HUDEP-2 (cell line): Measurements from ENCODE around the gene TCEA2.
A peak's percentile ranks its signal among the peaks of the same experiment; 100 is the strongest.

ENCODE experiments used
- DNase-seq, 76 experiments: peaks; one replicate each; lab custom pipeline; 2025; ENCODE audit not compliant: unreplicated experiment in 76 of 76; lab: John Stamatoyannopoulos, UW

Gene TCEA2

DNA sequence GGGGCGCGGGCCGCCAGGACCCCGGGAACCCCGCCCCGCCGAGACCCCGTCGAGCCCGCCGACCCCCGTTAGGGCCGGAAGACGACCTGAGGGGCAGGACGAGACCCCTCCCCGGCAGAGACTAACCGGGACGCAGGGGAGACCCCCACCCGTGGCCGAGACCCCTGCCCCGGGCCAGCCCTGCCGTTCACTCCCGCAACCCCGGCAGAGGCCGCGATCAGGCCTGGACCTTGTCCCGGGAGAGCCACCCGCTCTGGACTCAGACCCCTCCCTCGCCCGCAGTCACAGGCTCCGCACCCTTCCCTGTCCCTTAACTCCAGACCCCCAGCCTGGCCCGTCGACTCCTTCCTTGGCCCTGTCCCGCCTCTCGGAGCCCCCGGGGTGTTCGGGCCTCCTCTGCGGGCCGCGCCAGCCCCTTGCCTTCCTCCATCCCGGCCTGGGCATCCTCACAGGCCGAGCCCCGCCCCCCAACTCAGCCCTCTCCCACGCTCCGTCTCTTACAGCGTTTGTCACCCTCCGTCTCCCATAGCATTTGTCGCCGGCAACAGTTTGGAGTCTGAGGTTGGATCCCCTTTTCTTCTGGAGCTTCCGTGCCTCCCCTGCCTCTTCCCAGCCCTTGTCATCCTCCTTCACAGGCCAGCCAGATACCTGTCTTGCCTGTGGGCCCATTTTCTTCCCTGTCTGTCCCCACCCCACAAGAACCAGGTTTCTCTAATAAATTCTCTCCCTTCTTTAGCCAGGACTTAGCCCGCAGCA lies 569 bp downstream of the TCEA2 start:
- no peak for DNase-seq

DNA sequence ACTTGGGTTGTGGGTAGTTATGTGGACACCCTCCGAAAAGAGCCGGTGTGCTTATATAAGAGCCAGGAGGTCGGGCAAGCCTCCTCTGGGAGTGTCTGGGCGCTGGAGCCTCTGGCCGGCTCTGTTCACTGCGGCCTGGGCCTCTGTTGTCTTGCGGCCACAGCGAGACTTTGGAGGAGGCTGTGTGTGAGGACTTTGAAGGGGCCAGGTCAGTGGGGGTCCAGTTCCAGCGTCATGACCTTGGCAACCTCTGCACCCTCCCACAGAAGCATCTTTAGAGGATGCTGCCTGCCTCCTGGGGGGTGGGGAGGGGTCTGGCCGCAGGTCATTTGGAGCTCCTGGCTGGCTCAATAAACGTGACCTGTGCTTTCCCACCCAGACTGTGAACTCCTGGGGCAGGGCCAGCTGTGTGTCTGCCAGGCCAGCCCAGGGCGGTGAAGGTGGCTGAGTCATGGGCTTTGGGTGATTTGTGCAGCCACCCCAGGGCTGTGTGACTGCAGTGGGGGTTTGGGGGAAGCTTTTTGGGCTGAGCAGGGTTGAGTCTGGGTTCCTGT lies 1.2 kb downstream of the TCEA2 start:
- peak in 60 of 76 experiments; percentile 8 to 72 (median 45) for DNase-seq

DNA sequence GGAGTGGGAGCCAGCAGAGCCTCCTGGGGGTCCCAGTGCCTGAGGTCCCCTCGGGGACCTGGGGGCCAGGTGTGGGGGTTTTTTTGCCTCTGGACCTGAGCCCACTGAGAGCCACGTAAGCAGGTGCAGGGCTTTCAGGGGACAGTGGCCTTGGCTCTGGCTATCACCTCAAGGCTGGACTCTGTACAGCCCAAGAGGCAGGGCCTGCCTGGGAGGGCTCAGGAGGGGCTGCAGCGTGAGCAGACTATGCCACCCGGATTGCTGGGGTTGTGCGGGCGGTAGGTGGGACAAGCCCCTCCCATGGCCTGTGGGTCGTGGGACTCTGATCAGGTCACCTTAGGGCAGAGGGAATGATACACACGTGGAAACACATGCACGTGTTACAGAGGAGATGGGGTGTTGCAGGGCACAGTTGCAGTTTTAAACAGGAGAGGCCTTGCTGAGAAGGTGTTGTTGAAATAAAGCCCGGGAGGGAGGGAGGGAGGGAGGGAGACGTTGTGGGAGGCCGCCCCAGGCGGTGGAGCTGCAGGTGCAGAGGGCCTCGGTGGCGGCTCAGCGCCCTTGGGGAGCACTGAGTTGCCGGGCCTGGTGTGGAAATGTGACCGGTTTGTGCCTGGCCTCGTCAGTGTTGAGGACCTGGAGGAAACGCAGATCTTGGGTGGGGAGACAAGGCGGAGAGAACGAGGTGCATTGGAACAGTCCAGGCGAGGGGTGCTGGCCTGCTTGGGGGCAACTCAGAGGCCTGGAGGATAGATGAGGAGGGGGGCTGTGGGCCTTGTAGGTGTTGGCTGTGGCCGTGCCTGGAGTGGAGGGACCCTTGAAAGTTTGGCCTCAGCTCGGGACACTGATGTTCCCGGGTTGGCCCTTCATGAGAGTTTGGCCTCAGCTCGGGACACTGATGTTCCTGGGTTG lies 2.3 kb downstream of the TCEA2 start:
- DNase-seq: no peak

DNA sequence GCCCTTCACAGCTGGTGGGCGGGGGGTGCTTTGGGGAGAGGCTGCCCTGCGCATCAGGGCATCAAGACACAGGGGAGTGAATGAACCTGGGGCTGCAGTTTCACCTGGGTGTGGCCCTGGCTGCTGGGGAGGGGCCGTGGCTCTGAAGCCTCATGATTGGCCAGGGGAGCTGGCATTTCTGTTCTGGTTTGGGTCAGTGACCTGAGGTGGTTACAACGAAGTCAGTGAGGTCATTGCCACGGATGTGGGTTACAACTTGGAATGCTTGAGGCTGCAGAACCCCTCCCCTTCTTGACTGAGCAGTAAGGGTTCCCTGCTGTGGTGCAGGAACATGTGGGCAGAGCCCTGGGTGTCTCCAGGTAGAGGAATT lies 3.0 kb downstream of the TCEA2 start:
- DNase-seq: peak in 8 of 76 experiments; percentile 19 to 40 (median 28)

DNA sequence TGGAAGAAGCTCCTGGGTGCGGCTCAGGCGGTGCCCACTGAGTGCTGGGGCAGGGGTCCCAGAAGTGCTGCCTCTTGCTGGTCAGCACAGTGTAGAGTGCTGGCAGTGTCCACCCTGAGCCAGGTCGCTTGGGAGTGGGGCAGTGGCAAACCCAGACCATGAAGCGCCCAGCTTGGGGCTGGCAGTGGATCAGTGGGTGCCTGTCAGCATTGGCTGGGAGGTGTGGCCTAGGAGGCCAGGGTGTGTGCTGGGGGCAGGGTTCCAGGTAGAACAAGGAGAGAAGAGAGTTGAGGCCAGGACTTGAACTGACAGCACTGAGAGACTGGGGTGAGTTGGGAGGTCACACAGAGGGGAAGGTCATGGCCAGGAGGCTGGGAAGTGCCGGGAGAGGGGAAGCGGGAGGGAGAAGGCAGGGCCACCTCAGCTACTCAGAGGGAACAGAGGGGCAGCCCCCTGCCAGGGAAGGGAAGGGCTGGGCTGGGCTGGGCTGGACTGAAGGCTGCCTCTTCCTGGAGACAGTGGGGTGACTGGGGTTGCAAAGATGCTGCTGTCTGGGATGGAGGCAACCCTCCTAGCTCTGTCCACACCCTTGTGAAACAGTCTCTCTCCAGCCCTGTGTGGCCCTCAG lies 4.1 kb downstream of the TCEA2 start:
- no peak for DNase-seq

DNA sequence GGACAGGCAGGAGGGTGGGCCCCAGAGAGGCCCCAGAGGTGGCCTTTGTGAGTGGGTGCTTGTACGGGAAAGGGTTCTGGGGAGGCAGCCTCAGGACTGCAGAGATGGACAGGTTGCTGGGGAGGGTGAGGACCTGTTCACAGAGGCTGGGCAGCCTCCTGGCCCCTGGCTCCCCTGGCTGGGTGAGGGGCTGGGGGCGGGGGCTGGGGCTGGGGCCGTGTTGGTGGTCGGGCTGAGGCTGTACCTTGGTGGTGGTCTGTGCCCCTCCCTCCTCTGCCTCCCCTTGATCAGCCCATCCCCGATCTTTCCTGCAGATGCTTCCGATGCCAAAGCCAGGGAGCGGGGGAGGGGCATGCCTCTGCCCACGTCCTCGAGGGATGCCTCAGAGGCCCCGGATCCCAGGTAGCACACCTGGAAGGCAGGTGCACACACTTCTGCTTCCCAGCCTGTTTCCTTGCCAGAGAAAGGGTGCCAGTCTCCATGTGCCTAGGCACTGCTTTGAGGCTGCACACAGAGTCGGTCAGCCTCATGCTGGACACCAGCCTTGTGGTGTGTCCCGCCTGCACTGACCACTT lies 4.8 kb downstream of the TCEA2 start:
- no peak for DNase-seq

DNA sequence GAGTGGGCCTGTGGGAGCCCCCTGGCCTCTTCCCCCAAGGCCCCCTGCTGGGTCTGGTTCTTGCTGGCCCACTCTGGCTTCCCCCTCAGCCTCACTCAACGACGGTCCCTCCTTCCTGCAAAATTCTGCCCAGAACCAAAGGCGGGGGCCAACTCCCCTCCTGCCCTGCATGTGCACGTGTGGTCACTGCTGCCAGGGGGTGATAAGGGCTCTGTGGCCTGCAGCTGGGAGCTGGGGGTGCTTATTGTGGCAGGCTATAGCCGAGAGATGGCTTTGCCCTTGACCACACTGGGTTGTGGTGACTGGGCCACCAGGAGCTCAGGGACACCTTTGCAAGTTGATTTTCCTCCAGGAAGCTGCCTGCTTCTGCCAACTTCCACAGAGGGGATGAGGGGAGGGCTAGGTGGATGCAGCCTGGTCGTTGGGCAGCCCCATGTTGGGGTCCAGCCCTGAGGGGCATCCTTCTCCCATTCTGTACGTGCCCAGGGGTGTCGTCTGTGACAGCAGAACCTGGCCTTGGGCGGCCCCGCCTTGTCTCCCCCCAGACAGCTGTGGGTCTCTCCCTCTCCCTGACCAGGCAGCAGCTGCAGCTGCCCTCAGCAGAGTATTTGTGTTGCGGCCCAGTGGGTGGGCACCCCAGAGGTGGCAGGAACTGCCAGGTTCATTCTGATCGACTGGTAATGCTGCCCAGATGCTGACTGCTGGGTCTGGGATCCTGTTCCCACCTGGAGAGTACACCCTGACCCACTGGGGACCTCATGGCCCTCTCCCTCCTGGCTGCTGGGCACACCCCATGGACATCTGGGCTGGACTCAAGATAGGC lies 5.6 kb downstream of the TCEA2 start:
- peak in 51 of 76 experiments; percentile 7 to 71 (median 40) for DNase-seq

DNA sequence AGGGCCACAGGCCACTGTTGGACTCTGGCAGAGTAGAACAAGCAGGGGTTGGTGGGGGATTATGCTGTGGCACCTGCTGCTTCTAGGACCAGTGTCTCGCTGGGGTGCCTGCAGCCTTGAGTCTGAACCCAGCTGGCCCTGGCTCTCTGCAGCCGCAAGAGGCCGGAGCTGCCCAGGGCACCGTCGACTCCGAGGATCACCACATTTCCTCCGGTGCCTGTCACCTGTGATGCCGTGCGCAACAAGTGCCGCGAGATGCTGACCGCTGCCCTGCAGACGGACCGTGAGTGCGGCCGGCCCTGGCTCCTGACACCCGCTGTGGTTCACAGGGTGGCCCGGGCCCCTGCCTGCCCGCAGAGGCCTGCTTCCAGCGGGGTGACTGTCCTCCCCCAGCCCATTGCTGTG lies 6.2 kb downstream of the TCEA2 start:
- DNase-seq: no peak

DNA sequence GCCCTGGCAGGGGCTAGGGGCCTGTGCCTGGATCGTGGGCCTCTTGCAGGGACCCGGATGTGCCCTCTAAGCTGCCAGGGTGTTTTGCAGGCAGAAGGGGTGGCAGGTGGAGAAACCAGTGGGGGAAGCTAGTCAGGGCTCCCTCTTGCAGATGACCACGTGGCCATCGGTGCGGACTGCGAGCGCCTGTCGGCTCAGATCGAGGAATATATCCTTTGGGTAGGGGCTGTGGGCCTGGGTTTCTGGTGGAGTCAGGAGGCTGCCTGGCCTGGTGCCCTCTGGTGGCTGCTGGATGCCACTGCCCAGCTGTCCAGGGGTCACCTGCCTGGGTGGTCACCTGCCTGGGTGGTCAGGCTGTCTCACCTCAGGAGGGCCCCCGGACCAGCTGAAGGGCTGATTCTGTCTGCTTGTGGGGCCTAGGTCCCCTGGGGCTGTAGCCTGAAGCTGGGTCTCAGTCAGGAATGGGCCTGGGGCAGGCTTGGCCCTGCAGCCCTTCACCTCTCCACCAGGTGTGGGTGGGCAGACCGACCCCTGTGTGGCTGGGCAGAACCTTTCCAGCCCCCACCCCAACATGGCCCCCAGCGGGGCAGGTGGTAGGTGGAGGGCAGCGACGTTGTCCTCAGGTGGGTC lies 6.7 kb downstream of the TCEA2 start:
- DNase-seq: peak in 5 of 76 experiments; percentile 24 to 39 (median 33)

DNA sequence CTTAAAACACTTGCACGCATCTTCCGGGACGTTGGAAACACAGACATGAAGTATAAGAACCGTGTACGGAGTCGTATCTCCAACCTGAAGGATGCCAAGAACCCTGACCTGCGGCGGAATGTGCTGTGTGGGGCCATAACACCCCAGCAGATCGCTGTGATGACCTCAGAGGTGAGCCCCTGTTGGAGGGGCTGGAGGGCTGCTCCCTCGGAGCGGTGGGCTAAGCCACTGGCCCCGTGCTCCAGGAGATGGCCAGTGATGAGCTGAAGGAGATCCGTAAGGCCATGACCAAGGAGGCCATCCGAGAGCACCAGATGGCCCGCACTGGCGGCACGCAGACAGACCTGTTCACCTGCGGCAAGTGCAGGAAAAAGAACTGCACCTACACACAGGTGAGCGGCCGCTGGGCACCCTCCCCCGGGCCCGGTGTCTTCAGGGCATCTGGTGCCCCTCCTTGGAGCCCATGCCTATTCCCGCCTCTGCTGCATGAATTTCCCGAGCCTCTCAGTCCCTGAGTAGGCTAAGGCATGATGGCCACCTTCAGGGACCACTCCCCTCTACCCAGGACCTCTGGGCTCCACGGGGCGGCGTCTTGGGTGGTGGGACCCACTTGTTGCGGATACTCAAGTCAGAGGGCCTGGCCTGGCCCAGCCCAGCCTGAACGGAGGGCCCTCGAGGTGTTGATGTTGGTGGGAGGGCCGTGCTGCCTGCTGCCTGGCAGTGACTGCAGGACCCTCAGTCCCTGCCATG lies 7.4 kb downstream of the TCEA2 start:
- DNase-seq: no peak

DNA sequence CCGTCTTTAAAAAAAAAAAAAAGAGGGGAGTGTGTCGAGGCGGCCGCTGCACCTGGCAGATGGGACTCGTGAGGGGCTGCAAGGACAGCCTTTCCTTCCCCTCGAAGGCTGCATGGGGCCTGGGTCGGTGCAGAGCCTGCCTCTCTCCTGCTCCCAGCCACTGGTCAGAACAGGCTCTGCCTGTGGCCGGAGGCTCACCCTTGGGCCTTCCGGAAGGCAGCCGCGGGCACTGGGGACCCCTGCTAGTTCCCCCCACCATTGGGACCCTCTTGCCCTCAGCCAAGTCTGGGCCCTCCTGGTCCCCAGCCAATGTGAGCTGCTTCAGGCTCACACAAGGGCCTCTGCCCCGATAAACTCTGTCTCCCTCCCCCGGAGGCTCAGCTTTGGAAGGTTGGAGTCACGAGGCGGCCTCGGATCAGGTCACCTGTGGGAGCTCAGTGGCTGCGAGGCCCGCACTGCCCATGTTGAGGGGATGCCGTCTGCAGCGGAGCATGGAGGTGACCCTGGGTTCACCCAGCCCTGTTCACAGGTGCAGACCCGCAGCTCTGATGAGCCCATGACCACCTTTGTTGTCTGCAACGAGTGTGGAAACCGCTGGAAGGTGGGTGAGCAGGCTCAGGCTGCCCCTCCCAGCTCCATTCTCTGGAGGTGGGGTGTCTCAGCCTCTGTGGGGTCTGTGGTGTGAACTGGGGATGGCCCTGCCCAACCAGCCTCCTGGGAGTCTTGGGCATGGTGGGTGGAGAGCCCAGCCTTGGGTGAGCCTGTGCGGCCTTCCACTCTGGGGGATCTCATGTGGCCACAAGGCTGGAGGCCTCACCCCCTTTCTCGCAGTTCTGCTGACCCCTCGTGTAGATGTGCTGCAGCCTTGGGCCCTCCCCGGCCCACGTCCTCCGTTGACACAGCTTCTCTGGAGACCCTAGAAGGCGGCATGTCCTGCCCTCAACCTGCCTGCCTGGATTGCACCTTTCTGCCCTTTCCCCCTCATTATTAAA lies 8.6 kb downstream of the TCEA2 start:
- DNase-seq: no peak

DNA sequence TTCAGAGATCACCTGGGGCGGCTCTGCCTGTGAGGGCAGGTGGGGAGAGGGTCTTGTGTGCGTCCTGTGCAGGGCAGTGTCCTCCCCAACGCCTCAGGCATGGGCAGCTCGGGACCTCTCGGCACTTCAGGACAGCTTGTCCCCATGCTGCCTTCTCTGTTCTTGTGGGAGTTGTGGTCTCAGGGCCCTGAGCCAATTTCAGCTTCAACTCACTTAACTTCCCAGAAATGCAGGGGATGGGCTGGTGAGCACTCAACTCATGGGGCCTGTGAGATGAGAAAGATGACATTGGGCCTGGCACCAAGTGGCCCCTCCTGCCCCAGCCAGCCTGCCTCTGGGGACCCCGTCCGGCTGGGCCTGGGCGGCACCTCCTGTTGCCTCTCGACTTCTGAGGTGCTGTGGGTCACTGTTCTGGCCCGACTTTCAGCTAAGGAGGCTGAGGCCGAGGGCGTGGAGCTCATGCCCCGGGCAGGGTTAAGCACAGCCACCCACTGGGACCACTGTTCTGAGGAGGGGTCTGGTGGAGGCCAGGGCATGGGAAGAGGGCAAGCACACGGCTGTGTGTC lies 9.6 kb downstream of the TCEA2 start:
- peak in 3 of 76 experiments; percentile 14 to 43 (median 27) for DNase-seq

DNA sequence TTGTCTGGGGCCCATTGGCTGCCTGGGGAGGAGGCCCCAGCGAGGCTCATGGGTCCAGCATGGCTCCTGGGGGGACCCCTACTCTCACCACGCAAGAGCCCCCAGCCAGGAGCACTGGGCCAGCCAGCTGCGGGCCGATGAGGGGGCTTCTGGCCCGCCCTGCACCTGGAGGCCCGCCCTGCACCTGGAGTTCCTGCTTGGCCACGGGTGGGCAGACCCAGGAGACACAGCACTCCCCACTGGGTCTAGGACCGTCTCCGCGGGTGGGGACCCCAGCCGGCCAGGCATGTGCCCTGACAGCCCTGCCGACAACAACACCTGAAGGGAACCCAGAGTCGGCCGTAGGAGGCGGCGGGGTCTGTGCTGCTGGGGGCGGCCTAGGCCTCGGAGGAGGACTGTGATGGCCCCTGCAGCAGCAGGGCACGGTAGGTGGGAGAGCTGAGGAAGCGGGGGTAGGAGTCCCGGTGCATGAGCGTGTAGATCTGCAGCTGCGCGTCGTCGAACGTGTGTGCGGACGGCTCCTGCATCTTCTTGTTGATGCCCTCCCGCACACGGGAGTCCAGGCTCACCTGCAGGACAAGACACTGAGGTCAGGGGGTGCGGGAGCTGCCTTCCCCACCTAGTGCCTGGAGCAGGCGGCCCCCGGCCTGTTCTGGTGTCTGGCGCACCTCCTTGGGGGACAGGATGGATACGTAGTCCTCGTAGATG lies 10.6 kb downstream of the TCEA2 start:
- DNase-seq: no peak

DNA sequence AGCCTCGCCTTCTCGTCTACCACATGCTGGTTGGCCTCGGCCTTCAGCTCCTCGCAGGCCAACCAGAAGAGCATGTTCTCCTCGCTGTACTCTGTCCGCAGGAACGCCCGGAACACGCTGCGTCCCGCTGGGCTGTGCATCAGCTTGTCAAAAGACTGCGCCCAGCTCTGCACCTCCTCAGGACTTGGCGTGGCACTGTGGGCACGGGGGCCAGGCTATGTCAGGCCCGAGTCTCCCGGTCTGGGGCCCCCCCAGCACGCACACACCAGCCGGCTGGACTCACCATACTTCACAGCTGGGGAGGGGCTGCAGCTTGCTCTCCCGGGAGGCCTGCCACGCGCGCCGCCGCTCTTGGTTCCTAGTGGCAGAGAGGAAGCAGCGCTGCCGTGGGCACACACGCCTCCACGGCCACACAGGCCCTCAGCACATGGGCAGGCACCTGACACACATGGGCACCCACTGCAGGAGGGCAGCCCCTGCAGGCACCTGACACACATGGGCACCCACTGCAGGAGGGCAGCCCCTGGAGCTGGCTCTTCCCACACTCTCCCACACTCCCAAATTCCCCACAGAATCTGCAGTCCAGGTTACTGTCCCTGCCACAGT lies 11.3 kb downstream of the TCEA2 start:
- DNase-seq: no peak

DNA sequence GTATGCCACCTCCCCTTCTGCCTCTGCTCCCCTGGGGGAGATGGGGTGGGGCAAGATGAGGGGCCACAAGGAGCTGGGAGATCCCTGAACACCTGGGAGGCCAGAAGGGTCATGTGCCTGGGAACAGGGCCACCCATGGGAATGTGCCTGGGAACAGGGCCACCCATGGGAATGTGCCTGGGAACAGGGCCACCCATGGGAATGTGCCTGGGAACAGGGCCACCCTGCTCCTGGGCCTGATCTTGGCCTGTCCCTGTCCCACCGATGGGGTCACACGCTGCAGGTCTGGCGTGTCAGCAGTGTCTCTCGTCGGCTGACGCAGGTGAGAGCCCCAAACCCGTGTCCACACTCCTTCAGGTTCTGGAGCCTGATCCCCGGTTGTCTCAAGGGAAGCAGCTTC lies 12.0 kb downstream of the TCEA2 start:
- no peak for DNase-seq

DNA sequence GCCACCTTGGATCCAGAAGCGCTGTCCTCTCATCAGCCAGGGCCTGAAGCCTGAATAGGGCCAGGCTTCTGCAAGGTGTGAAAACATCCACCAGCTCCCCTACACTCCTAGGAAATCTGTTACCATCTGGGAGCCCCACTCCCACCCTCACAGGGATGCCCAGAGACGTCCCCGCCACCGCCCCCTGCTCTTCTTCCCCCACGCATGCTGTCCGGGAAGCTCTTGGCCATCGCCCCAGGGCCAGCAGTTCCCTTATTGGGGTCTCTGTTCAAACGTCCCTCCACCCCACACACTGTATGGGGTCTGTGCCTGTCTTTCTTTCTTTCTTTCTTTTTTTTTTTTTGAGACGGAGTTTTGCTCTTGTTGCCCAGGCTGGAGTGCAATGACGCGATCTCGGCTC lies 12.6 kb downstream of the TCEA2 start:
- DNase-seq: no peak
